GM19035 (cell line): ENCODE data around the gene TUBB3.
"Not testable (repeated sequence)": the region's sequence is repeated elsewhere in the genome, so short reads cannot be mapped to it uniquely, and the experiment has no call there.

Experiments used
- ATAC-seq: cut with Tn5 transposase; IDR thresholded peaks from one replicate; pipeline ENCODE4 v1.9.1; 2021; ENCODE audit not compliant: unreplicated experiment

TUBB3 gene

DNA sequence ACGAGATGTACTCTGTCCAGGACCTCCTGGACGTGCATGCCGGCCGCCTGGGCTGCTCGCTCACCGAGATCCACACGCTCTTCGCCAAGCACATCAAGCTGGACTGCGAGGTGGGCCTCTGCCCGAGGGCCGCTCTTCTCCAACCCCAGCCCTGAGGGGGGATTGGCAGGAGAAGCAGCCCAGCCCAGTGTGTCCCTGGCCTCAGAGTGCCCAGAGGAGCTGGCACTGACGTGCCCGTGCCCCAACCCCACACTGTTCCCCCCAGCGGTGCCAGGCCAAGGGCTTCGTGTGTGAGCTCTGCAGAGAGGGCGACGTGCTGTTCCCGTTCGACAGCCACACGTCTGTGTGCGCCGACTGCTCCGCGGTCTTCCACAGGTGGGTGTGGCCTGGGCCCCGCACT is 41.1 kb downstream of the TUBB3 start:
- ATAC-seq: no peak

GRCh38 chr16:89965447-89966225 is 42.5 kb downstream of the TUBB3 start:
- ATAC-seq: no peak

DNA sequence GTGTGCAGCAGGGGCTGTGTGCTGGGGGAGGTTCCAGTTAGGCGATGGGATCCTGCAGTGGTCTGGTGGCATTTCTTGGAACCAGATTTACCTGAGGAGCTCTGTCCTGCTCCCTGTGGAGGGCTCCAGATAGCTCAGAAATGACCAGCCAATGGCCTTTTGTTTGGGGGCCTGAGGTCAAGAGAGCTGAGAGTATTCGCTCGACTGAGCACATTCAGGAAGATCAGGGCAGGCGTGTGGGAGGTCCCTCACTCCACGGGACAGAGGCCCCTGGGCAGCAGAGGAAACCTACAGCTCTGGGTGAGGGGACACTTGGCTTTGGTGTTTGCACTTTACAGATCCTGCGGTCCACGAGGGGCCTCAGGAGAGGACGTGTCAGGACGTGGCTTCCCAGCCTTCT is 43.6 kb downstream of the TUBB3 start:
- no peak for ATAC-seq

GRCh38 chr16:89967436-89967835 is 44.3 kb downstream of the TUBB3 start:
- not testable (repeated sequence) for ATAC-seq

GRCh38 chr16:89968074-89968473 is 44.9 kb downstream of the TUBB3 start:
- ATAC-seq: not testable (repeated sequence)

- no peak for ATAC-seq
Observed at GRCh38 chr16:89969741-89970410, 46.7 kb downstream of the TUBB3 start.

GRCh38 chr16:89971495-89972243 is 48.5 kb downstream of the TUBB3 start:
- peak; percentile 4 for ATAC-seq

DNA sequence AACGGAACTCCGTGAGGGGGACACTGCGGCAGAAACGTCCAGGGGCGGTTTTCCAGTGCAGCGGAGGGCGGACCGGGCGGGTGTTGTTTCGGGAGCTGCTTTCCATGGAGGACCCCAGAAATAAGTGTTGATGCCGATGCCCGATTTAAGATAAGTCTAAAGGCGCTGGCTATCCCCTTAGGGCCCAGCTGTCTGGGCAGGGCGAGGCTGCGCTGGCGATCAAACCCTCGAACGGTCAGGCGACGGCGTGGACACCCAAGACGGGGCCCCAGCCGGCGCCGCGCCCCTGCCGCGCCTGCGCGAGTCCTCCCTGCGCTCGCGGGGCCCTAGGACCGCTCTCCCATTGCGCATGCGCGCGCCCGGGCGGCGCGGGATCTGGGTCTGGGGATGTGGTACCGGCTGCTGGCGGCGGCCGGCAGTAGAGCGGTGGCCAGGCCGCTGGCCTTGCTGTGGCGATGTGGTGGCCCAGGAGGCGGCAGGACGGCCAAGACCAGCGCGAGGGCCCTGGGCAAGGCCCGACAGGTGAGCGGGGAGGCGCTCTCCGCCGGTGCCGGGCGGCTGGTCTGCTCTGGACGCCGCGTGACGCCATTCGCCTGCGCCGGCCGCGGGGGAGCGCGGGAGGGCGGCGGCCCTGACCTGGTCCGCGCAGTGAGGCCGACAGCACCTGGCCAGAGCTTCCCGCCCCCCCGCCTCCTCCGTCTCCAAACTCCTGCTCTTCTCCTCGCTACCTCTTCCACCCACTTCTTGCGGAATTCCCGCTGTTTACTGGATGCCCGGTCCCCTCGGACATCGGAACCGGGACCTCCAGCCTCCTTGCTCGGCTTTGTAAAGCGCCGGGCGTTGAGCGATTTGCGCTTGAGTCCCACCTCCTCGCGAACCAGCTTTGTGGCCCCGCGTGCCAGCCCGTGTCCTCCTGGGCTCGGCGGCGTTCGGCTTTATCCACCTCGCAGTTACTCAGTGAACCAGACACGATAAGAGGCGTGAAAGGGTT is 49.4 kb downstream of the TUBB3 start:
- ATAC-seq: peak; percentile 83

GRCh38 chr16:89973235-89973634 is 50.1 kb downstream of the TUBB3 start:
- no peak for ATAC-seq

GRCh38 chr16:89973654-89974335 is 50.7 kb downstream of the TUBB3 start:
- ATAC-seq: no peak

- no peak for ATAC-seq
Observed at GRCh38 chr16:89974870-89975269, 51.7 kb downstream of the TUBB3 start.

DNA sequence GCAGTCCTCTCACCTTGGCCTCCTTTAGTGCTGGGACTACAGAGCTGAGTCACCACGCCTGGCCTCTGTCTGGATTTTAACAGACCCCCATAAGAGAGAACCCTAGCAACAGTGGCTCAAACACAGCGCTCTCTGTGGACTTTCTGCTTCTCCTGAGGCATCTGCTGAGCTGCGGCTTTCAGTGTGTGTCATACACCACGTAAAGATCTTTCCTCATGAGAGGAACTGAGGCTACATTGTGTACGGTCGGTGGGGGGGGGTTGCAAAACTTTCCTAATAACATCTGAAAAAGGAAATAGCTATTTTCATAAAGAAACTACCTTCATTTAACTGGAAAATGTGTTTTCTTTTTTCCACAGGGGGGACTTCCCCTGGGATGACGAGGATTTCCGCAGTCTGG is 58.3 kb downstream of the TUBB3 start:
- peak; percentile 72 for ATAC-seq

DNA sequence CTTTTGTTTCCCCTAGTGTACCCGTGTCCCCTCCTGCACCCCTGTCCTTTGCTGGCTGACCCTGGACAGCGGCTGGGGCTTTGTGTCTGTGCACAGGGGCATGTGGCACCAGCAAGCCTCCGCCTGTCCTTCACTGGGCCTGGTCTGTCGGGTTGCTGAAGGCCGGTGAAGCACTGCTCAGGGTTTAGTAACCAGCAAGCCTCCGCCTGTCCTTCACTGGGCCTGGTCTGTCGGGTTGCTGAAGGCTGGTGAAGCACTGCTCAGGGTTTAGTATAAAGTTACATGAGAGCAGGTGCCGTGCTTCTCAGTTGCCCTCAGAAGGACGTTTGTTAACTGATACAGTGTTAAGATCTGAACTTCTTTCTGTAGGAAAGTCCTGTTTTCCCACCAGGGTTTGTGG is 59.2 kb downstream of the TUBB3 start:
- ATAC-seq: no peak

DNA sequence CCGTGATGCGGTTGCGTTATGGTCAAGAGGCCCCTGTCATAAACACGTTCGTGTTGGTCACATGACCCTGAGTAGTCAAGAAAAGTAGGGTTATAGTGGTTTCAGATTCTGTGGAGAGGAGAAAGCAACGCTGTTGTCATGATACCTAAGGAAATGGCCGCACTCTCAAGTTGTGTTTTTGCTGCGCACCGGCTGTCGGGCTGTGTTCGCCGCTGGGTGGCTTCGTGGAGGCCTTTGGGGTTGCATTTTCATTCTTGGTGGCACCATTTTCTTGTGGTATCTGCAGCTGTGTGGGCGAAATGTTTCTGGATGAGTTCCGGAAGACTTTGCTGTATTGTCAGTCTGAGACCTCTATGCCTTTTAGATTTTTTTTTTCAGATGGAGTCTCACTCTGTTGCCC is 60.4 kb downstream of the TUBB3 start:
- ATAC-seq: no peak

GRCh38 chr16:89984216-89984615 is 61.1 kb downstream of the TUBB3 start:
- no peak for ATAC-seq

DNA sequence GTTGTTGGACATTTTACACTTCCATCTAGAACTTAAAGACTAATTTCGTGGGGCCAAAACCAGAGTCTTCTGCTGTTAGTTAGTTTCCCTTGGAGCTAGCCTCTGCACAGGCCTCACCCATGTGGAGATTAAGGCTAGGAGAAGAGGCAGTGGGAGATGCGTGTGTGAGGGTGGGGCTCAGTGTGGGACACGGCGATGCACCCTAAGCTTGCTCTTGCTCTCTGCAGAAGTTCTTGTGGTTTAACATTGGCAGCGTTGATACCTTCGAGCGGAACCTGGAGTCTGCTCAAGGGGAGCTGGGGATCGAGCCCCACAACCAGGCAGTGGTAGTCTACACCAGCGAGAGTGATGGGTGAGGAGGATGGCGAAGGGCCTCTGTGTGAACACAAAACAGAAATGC is 62.1 kb downstream of the TUBB3 start:
- no peak for ATAC-seq
